OCI-LY7 (cell line): Measurements from ENCODE around the gene CPSF6.

Source experiments
- EZH2phosphoT487 ChIP-seq: fragments of 200-600 bp; sonication (generic); IDR thresholded peaks from 2 replicates; pipeline ENCODE4 v1.6.1; 2018; ENCODE audit warnings: low read depth, borderline replicate concordance, mild to moderate bottlenecking, mixed run types, antibody characterized with exemption, low read length, moderate library complexity, mixed read lengths
- TF ChIP-seq, protein P1 (sequence below): fragments of 200-600 bp; sonication (generic); conservative IDR thresholded peaks from 2 replicates; pipeline ENCODE4 v1.5.1; 2014; ENCODE audit warnings: mild to moderate bottlenecking, antibody characterized with exemption, low read length, moderate library complexity, mixed read lengths

DNA sequence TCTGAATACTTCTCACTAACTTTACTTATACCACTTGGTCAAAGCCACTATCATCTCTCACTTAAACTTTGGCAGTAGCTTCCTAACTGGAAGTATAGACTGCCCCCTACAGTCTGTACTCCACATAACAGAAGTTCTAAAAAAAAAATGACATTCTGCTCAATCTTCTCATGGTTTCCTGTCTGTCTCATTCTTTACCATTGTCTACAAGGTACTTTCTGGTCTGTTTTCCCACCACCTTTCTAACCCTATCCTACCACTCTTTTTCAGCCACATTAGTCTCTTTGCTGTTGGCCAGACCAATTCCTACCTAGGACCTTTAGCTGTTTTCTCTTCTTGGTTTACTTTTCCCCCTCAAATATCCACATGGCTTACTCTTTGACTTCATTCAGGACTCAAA lies 14.7 kb downstream of the CPSF6 start:
- TF ChIP-seq, protein P1, sequence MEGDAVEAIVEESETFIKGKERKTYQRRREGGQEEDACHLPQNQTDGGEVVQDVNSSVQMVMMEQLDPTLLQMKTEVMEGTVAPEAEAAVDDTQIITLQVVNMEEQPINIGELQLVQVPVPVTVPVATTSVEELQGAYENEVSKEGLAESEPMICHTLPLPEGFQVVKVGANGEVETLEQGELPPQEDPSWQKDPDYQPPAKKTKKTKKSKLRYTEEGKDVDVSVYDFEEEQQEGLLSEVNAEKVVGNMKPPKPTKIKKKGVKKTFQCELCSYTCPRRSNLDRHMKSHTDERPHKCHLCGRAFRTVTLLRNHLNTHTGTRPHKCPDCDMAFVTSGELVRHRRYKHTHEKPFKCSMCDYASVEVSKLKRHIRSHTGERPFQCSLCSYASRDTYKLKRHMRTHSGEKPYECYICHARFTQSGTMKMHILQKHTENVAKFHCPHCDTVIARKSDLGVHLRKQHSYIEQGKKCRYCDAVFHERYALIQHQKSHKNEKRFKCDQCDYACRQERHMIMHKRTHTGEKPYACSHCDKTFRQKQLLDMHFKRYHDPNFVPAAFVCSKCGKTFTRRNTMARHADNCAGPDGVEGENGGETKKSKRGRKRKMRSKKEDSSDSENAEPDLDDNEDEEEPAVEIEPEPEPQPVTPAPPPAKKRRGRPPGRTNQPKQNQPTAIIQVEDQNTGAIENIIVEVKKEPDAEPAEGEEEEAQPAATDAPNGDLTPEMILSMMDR, result peak; percentile 88
- TF ChIP-seq EZH2phosphoT487, result no peak
